ENCODE results near the gene DYNC2H1.

The DYNC2H1 gene

DNA sequence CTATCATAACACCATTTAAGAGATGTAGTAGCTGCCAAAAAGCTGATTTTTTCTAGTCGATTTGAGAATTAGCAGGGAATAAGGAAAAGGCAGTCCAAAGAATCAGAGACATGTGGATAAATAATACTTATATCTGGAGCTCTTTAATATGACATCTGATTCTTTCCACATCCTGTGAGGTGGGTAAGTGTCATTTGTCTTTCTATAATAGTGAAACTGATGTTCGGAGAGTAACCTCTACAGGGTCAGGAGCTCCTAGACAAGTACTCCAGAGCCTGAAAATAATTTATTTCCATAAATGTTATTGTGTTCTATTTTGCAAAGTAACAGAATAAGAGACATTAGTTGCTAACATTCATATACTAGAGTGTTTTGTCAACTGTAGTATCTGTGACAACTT lies 367.6 kb downstream of the DYNC2H1 start:
- no peak for DNase-seq

DNA sequence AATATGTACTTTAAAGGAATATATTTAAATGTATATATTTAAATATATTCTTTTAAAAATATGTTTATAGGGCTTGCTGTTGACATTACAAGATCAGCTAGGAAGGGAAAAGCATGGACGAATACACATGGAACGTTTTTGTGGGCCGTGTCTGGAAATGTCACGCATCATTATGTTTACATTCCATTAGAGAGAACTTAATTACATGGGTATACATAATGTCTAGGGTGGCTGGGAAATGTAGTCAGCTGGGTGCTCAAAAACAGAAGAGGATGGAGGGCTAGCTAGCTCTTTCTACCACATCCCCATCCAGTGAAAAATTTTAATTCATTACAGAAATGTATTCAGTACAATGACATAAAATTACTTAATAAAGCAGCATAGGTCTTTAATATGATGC lies 371.2 kb downstream of the DYNC2H1 start:
- DNase-seq, result no peak

DNA sequence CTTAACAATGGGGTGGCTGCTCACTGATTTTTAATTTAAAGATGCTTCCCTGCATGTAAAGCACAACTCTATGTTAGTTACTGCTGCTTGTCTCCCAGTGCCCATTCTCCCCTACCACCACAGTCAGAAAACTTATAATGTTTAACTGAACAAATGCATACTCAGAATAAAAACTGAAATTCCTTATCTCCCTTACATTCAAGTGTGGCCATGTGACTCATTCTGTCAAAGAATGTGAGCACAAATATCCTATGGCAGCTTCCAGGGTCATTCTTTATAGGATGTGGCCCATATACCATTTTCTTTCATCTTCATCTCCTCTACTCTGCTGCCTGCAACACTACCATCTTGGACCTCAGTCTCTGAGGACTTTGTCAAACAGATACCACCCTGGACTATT lies 374.8 kb downstream of the DYNC2H1 start:
- DNase-seq, result no peak

DNA sequence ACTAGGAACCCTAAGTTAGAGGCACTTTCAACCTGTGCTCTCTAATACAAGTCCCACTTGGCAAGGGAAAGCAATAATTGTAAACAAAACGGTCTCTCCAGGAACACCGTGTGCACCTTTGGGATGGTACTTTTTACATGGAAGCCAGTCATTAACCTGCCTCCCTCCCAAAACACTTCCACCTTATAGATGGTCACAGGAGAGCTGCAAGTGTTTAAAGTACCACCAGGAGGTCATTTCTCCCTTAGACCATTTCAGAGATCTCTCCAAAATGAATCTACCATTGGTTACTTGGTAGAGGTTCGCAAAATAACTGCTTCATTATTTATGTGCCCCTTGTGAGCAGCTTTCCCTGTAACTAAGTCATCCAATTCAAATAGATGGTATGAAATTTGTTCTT lies 375.3 kb downstream of the DYNC2H1 start:
- no peak for DNase-seq

DNA sequence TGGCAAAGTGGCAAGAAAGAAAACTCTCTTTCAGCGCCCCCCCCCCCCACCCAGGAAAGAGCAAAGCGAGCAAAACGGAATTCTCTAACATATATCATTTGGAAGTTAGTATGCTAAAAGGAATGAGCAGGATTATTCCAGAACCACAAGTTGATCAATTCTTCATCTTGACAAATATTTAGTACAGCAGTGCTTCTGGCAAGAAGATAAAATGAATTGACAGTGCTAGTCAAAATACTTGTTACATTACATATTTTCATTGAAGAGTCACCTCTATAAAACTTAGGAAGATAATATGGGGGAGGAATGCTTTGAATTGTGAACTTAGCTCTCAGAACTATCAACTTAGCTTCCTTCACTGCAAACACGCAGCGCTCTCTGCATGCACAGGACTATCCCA lies 377.4 kb downstream of the DYNC2H1 start:
- no peak for DNase-seq

DNA sequence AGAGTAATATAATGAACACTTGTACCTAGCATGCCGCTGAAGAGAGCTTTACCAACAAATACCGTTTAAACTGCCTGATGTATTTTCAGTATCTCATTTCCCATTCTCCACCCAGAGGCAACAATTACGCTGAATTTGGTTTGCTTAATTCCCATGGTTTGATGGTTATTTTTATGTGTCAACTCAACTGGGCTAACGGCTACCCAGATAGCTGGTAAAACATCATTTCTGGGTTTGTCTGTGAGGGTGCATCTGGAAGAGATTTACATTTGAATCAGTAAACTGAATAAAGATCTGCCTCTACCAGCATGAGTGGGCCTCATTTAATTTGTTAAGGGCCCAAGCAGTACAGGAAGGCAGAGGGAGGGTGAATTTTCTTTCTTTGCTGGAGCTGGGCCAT lies 377.9 kb downstream of the DYNC2H1 start:
- no peak for DNase-seq

DNA sequence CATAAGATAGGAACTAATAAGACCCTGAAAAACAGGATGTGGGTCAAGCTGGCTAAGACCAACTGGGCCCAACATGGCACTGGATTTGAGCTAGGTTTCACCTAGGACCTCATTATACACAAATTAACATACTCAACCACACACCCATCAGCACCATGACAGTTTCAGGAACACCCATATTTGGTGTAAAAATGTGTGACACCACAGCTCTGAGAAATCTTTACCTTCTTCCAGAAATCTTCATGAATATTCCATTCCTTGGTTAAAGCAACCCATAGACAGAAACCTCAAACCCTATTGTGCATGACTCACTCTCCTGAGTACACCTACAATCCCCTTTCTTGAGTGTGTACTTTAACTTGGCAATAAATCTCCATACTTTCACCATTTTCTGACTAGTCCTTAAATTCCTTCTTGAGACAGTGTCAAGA lies 378.8 kb downstream of the DYNC2H1 start:
- no peak for DNase-seq

DNA sequence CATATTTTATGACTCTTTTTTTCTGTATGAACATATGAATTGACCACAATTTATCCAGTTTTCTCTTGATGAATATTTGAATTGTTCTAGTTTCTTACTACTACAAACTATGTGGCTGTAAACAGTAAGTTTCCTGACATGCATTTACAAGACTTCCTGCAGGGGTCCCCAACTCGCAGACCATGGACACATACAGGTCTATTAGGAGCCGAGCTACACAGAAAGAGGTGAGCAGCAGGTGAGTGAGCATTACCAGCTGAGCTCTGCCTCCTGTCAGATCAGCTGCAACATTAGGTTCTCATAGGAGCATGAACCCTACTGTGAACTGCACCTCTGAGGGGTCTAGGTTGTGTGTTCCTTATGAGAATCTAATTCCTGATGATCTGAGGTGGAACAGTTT lies 379.4 kb downstream of the DYNC2H1 start:
- DNase-seq, result no peak

DNA sequence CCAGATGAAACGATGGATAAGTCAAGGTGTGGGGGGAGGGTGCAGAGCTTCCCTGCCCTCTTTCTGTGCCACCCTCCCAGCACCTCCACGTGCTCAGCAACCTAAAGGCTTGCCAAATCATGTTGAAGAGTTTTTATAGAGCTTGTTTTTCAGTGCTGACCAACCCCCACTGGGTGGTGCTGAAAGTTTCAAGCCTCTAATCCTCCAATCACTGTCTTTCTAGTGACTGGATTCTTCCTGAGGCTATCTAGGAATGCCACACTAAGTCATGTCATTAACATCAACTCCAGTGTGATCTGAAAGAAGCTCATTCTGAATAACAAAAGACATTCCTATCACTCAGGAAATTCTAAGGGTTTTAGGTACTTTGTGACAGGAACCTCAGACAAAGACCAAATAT lies 382.6 kb downstream of the DYNC2H1 start:
- no peak for DNase-seq

DNA sequence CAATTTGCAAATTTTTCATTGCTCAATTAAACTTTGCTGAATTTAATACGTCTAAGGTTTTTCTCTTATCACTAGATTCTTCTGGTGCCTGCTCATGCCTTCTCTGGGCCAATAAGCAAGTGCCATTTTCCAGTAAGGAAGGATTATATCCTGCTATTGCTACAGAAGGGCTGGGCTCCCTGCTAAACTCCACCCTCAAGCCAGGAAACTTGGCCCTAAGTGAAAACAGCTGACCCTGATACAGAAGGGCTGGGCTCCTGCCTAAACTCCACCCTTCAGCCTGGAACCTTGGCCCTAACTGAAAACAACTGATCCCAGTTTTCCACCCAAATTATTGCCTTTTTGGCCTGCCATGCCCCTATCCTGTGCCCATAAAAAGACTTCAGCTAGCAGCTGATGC lies 385.3 kb downstream of the DYNC2H1 start:
- no peak for DNase-seq

DNA sequence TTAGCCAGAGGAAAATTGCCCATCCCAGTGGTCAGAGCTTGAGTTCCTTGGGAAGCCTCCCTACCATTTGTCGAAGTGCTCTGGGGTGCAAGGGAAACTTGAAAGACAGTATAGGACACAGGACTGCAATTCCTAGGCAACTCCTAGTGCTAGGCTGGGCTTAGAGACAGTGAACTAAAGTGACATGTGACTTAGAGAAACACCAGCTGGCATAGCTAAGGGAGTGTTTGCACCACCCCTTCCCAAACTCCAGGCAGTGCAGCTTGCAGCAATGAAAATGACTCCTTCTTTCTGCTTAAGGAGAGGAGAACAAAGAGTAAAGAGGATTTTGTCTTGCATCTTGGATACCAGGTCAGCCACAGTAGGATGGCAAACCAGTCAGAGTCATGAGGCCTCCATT lies 388.0 kb downstream of the DYNC2H1 start:
- no peak for DNase-seq

DNA sequence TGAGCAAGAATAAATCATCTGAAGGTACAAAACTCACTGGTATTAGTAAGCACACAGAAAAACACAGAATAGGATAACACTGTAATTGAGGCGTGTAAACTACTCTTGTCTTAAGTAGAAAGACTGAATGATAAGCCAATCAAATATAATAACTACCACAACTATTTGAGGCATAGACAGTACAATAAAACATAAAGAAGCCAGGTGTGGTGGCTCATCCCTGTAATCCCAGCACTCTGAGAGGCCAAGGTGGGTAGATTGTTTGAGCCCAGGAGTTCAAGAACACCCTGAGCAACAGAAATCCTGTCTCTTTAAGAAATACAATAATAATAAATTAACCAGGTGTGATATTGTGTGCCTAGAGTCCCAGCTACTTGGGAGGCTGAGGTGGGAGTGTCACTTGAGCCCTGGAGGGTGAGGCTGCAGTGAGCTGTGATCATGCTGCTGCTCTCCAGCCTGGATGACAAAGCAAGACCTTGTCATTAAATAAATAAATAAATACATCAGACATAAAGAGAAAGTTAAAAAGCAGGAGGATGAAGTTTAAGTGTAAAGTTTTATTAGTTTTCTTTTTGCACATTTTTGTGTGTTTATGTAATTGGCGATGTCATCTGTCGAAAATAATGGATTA lies 390.6 kb downstream of the DYNC2H1 start:
- no peak for DNase-seq

DNA sequence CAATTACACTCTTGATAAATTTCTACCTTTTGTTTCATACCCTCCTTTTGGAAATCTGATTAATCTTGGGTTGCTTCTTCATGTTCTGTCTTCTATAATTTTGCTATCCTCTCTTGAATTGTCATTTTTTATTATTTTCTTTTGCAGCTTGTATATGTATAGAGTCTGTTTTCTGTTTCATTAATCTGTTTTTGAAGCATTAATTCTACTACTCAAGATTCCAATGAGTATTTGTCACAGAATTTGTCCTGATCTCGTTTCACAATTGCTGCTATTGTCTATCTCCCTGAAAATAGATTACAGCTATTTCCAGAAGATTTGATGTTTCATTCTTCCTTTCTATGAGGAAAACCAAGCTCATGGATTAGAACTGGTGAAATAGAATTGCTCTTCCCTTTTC lies 406.1 kb downstream of the DYNC2H1 start:
- DNase-seq, result no peak

DNA sequence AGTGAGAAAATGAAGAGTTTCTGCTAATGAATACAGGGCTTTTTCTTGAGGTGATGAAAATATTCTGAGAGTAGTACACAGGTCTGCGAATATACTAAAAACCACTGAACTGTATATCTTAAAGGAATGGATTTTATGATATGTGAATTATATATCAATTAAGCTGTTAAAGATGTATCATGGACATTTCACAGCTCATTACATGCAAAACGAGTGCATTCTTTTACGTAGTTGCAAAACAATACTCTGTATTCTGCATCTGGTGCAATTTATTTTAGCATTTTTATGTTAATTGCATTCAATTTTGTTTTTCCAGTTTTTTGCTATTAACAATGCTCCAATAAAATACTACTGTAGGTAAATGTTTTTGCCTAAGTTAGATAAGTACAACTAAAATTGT lies 411.6 kb downstream of the DYNC2H1 start:
- no peak for DNase-seq

DNA sequence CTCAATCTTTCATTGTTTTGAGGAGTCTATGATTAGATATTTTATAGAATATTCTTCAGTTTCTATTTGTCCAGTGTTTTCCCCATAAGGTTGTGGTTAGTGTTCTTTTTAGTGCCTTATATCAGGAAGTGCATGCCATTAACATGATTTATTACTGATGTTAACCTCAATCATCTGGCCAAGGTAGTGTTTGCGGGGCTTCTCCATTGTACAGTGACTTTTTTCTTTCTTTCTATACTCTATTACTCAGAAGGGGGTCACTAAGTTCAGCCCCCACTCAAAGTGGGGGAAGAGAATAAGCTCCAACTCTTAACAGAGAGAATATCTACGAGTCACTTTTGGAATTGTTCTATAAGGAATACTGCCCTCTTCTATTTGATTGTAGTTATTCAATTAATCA lies 415.8 kb downstream of the DYNC2H1 start:
- no peak for DNase-seq

DNA sequence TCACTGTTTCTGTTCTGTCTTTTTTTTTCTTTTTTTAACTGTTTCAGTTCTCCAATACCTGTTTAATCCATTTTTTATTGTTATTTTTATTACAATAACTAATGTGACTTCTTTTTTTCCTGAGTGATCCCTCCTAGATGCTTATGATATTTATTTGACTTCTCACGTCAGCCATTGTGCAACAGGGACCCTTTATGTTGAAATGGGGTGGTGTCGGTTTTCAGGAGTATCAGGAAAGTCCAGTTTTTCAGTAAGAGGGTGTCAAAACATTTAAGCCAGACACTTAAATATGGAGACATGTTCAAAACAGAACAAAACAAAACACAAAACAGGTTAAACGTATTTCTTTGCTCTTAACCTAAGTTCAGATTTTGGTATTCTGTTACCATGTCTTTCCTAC lies 418.8 kb downstream of the DYNC2H1 start:
- no peak for DNase-seq

DNA sequence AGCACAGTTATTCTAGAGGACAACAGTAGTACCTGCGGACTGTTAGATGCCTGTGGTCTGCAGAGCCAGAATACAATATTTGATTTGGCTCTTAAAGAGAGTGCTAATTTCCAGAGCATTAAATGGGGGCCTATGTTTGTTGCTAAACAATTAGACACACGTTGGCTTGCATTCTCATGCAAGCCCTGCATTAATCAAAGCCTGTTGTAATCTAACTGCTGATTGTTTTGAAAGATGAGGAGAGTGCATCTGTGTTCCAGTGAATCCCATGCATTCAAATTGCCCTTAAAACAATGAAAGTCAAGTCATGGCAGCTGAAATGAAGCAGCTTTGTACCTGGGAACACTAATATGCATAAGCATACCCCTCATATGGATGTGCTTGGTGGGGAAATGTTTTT lies 419.4 kb downstream of the DYNC2H1 start:
- no peak for DNase-seq

DNA sequence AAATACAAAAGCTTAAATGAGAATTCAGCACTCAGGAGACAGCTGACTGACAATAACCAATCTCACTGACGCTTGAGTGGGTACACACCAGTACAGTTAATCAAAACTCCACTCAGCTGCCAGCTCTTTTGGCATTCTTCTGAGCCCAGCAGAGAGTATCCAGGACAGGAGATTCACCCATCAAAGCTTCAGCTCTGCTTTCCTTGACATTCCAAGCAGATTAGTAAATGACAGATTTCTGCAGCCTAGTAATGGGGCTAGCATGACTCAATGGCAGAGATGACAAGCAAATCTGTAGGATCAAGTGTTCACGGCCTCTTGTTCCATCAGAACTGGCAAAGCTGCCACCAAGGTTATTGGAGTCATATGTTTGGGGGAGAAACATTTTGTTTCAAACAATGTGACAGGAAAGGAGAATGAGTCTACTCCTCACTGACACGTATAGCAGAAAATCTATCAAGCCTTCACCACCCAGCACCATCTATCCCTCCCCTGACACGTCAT lies 420.0 kb downstream of the DYNC2H1 start:
- no peak for DNase-seq
